Naive thymus-derived CD4-positive, alpha-beta T cell (primary cell): ENCODE measurements around the gene VAV2. TPM values are rescaled to one million over a fixed set of nuclear protein-coding genes. Genes with fewer than 3 reads are reported as not detected.
A peak's percentile ranks its signal among the peaks of the same experiment; 100 is the strongest.

ENCODE experiments used
- ATAC-seq: fragments of 150-1000 bp; cut with Tn5 transposase; 2 replicates; pipeline ENCODE4 v1.10.0; 2021; ENCODE audit warnings: mild to moderate bottlenecking, moderate library complexity
- CTCF ChIA-PET: fragments of 350-600 bp; sonication (Branson Sonifier 250); formaldehyde crosslinking; loops from one replicate; lab custom pipeline; 2021; ENCODE audit warnings: antibody characterized with exemption; lab: Charles Lee
- POLR2A ChIA-PET: fragments of 350-600 bp; sonication (Branson Sonifier 250); formaldehyde crosslinking; loops from one replicate; lab custom pipeline; 2021; ENCODE audit warnings: antibody characterized with exemption, inconsistent platforms; lab: Charles Lee
- DNase-seq, 9 donors: peaks; one replicate each; pipeline versions ENCODE4 v3.0.0 to v3.0.0-alpha.2; 2020 to 2022; ENCODE audit warnings: mixed read lengths in 1 of 9
- H3K27ac ChIP-seq: one replicate; pipeline ENCODE4 v1.7.0; 2013; ENCODE audit warnings: mild to moderate bottlenecking, low read depth, low read length, moderate library complexity
- H3K27me3 ChIP-seq, 2 donors: one replicate each; pipeline ENCODE4 v1.7.0; 2013; ENCODE audit warnings: low read length in 2 of 2, mild to moderate bottlenecking in 2 of 2, moderate library complexity in 2 of 2; ENCODE audit not compliant: control insufficient read depth in 2 of 2, insufficient read depth in 2 of 2
- H3K36me3 ChIP-seq, 3 experiments: 1 replicate in 2 of 3; 2 replicates in 1 of 3; pipeline ENCODE4 v1.7.0; 2013; ENCODE audit warnings: low read length in 3 of 3, mild to moderate bottlenecking in 3 of 3, moderate library complexity in 1 of 3; ENCODE audit not compliant: insufficient read depth in 3 of 3, control insufficient read depth in 2 of 3
- H3K4me1 ChIP-seq, 2 donors: one replicate each; pipeline ENCODE4 v1.7.0; 2013; ENCODE audit warnings: low read length in 2 of 2, mild to moderate bottlenecking in 2 of 2, moderate library complexity in 1 of 2; ENCODE audit not compliant: control insufficient read depth in 2 of 2, insufficient read depth in 2 of 2
- H3K4me3 ChIP-seq: 2 replicates; pipeline ENCODE4 v1.7.0; 2013; ENCODE audit warnings: mild to moderate bottlenecking, low read length
- H3K9me3 ChIP-seq, 3 experiments: 1 replicate in 2 of 3; 2 replicates in 1 of 3; pipeline ENCODE4 v1.7.0; 2013; ENCODE audit warnings: low read length in 3 of 3; ENCODE audit not compliant: control insufficient read depth in 2 of 3
- H3K27ac Mint-ChIP-seq, 9 donors: one replicate each; pipeline ENCODE4 v1.8.0; 2020 to 2022; ENCODE audit warnings: mixed read lengths in 9 of 9, mild to moderate bottlenecking in 8 of 9, moderate library complexity in 5 of 9, inconsistent platforms in 2 of 9
- H3K27me3 Mint-ChIP-seq, 5 donors: one replicate each; pipeline ENCODE4 v1.8.0; 2021 to 2022; ENCODE audit warnings: mixed read lengths in 5 of 5, mild to moderate bottlenecking in 1 of 5
- H3K36me3 Mint-ChIP-seq, 5 donors: one replicate each; pipeline ENCODE4 v1.8.0; 2020 to 2022; ENCODE audit warnings: mixed read lengths in 5 of 5, mild to moderate bottlenecking in 3 of 5, inconsistent platforms in 1 of 5
- H3K4me1 Mint-ChIP-seq, 7 donors: one replicate each; pipeline ENCODE4 v1.8.0; 2020 to 2022; ENCODE audit warnings: mixed read lengths in 7 of 7, mild to moderate bottlenecking in 3 of 7, inconsistent platforms in 1 of 7
- H3K4me3 Mint-ChIP-seq, 10 donors: one replicate each; pipeline ENCODE4 v1.8.0; 2020 to 2022; ENCODE audit warnings: mild to moderate bottlenecking in 10 of 10, mixed read lengths in 10 of 10, moderate library complexity in 6 of 10, inconsistent platforms in 2 of 10
- H3K9me3 Mint-ChIP-seq, 11 donors: one replicate each; pipeline ENCODE4 v1.8.0; 2020 to 2022; ENCODE audit warnings: mixed read lengths in 11 of 11, mild to moderate bottlenecking in 4 of 11, inconsistent platforms in 1 of 11, moderate library complexity in 1 of 11
- intact Hi-C, 2 donors: fragments of 100-400 bp; cut with micrococcal nuclease; formaldehyde crosslinking; loops; one replicate each; pipeline ENCODE4 v1.15.1; 2023
- polyA plus RNA-seq, 2 donors: library from polyadenylated mRNA; unstranded; fragments of 300-500 nt; fragmentation: Illumina TruSeq; gene quantifications; one replicate each; pipeline ENCODE4 v1.2.3, GENCODE V29; 2021
- total RNA-seq, 6 experiments: library from RNA in 5 of 6; stranded (reverse) in 5 of 6; gene quantifications; 1 replicate in 5 of 6; 2 replicates in 1 of 6; pipeline ENCODE4 v1.2.3 and lab custom pipeline; 2021 to 2026

Gene VAV2
- total and polyA plus RNA-seq, 7 experiments from 2014 or later = 0.18 to 14.4 (median 1.9) TPM

DNA sequence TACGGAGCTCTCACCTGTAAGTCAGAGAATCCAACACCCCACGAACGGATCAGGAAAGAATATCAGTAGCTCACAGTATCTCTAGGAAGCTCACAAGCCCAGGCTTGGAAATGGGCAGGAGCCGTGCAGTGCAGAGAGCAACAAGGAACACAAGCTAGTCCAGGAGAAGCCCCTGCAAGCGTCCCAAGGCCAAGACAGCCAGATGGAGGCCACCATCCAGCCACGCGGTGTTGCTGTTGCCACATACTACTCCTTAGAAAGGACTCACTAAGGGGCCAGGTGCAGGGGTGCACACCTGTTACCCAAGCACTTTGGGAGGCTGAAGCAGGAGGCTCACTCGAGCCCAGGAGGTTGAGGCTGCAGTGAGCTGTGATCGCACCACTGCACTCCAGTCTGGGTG is 15.4 kb upstream of the VAV2 start:
- H3K4me1 ChIP-seq = no peaks in the 10 kb centered on the region
- intact Hi-C loops = no loop called here
- H3K36me3 ChIP-seq = no peaks in the 10 kb centered on the region
- no peak overlapping the region for H3K4me3 ChIP-seq
- no peak overlapping the region for H3K4me3 Mint-ChIP-seq
- peaks cover 0 to 8% (median 0%) of the 10 kb centered on the region in 11 donors for H3K9me3 Mint-ChIP-seq
- ATAC-seq (no peak), DNase-seq (no peak)
- no peak overlapping the region for H3K27ac ChIP-seq
- ChIA-PET POLR2A (interaction anchor here (0.7 kb wide), 1 partner anchor 382 kb away, joined by 3 read pairs; no protein-coding TSS in a partner anchor), CTCF (no interaction called here)
- H3K4me1 Mint-ChIP-seq = peaks cover 0 to 4% (median 0%) of the 10 kb centered on the region in 7 donors
- no peaks in the 10 kb centered on the region for H3K9me3 ChIP-seq
- no peaks in the 10 kb centered on the region for H3K27me3 ChIP-seq
- H3K27ac Mint-ChIP-seq = peak overlapping the region in 1 of 9 donors; percentile 57
- H3K36me3 Mint-ChIP-seq = peaks cover 0 to 4% (median 0%) of the 10 kb centered on the region in 5 donors
- H3K27me3 Mint-ChIP-seq = peaks cover 0 to 16% (median 8%) of the 10 kb centered on the region in 5 donors

DNA sequence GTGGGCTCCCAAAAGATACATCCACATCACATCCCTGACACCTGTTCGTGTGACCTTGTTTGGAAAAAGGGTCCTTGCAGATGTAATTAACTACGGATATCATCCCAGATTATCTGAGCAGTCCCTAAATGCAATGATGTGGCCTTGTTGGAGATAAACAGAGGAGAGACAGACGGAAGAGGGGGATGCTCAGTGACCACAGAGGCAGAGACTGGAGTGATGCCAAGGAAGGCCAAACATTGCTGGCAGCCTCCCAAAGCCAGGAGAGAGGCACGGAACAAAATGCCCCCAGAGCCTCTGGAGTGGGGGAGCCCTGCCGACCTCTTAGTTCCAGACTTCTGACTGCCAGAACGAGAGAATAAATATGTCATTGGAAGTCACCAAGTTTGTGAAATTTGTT is 15.0 kb upstream of the VAV2 start:
- Mint-ChIP-seq H3K4me3 (no peak overlapping the region), H3K4me1 (peaks cover 0 to 4% (median 0%) of the 10 kb centered on the region in 7 donors), H3K27me3 (peaks cover 0 to 16% (median 8%) of the 10 kb centered on the region in 5 donors), H3K27ac (peak overlapping the region in 1 of 9 donors; percentile 57), H3K9me3 (peaks cover 0 to 8% (median 0%) of the 10 kb centered on the region in 11 donors), H3K36me3 (peaks cover 0 to 4% (median 0%) of the 10 kb centered on the region in 5 donors)
- Histone ChIP-seq H3K36me3 (no peaks in the 10 kb centered on the region), H3K4me3 (no peak overlapping the region), H3K4me1 (no peaks in the 10 kb centered on the region), H3K27me3 (no peaks in the 10 kb centered on the region), H3K9me3 (no peaks in the 10 kb centered on the region), H3K27ac (no peak overlapping the region)
- intact Hi-C loops = no loop called here
- ATAC-seq (no peak), DNase-seq (no peak)
- ChIA-PET CTCF (no interaction called here), POLR2A (no interaction called here)

DNA sequence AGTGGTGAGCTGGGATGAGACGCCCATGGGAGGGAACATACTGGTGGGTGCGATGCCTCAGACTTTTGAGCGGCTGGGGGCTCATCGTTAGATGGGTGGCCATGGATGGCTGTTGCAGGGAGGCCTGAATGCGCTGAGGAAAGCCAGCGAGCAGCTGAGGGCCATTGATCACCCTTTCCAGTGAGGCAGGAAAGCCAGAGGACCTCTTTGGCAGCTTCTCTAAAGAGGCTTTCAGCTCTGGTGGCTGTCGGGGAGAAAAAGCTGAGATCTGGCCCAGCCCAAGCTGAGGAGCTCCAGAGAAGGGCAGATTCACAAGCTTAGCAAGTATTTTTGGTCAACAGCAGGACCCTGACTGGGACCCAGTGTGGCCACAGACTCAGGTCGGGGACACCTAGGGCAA is 13.3 kb upstream of the VAV2 start:
- ATAC-seq (no peak), DNase-seq (no peak)
- H3K4me3 Mint-ChIP-seq = no peak overlapping the region
- H3K36me3 Mint-ChIP-seq = no peaks in the 10 kb centered on the region
- H3K4me1 Mint-ChIP-seq = peaks cover 0 to 4% (median 0%) of the 10 kb centered on the region in 7 donors
- H3K27me3 ChIP-seq = no peaks in the 10 kb centered on the region
- no peaks in the 10 kb centered on the region for H3K4me1 ChIP-seq
- intact Hi-C loops = no loop called here
- ChIA-PET CTCF (interaction anchor here (1.2 kb wide), 1 partner anchor 11 kb away, joined by 3 read pairs; no protein-coding TSS in a partner anchor), POLR2A (no interaction called here)
- H3K9me3 Mint-ChIP-seq = peaks cover 0 to 4% (median 0%) of the 10 kb centered on the region in 11 donors
- H3K27ac Mint-ChIP-seq = no peak overlapping the region
- H3K9me3 ChIP-seq = no peaks in the 10 kb centered on the region
- no peak overlapping the region for H3K4me3 ChIP-seq
- peaks cover 0 to 16% (median 8%) of the 10 kb centered on the region in 5 donors for H3K27me3 Mint-ChIP-seq
- no peak overlapping the region for H3K27ac ChIP-seq
- H3K36me3 ChIP-seq = no peaks in the 10 kb centered on the region

DNA sequence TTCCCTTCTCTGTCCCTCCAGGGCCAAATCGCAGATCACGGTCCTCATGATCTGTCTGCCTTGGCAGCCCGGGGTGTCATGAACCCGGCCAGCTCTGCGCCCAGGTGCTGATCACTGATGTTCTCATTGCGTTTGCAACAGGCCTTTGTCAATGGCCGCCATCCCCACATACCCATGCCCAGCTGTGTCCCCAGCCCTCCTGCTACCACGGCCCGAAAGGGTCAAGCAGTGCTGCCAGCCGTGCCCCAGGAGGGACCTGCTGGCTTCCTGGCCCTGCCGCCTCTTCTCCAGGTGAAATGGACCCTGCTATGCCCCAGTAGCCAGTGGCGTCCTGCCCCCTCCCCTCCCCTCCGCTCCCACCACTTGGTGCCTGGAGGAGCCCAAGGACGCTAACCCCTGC is 12.8 kb upstream of the VAV2 start:
- ATAC-seq = no peak

DNA sequence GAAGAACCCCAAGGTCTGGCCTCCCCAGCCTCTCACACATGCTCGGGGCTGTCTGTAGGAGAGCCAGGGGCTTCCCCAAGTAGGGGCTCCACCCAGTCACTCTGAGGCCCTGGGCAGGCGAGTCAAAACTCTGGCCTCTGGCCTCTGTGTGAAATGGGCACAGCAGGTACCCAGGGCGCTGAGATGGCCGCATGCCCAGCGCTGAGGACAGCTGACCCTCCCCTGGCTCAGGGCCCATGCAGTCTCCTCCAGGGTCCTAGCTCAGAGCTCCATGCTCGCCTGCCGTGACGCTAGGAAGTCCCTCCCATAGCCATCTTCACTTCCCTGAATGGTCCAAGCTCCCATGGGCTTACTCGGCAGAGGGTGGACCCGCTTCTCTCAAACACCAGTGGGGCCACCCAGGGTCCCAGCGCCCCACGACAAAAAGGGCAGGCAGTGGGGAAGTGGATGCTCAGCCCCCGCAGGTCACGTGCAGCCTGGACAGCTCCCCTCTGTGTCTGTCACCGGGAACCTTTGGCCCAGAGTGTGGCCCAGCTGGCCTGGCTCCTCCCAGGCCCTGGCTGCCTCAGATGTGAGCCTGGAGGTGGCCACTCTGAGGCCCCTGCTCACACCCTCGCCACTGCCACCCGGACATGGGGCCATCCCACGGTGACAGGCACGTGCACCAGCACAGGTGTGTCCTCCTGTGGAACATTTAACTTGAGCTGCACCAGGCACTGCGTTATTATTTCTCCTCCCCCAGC is 12.2 kb upstream of the VAV2 start:
- H3K27ac ChIP-seq = no peak overlapping the region
- DNase-seq = no peak
- ATAC-seq = no peak

More for the DNA sequence above, 12.8 kb upstream of the VAV2 start:
- DNase-seq = no peak
- no peak overlapping the region for H3K27ac ChIP-seq
- Mint-ChIP-seq H3K27ac (no peak overlapping the region), H3K36me3 (no peaks in the 10 kb centered on the region), H3K4me3 (no peak overlapping the region), H3K4me1 (peaks cover 0 to 4% (median 0%) of the 10 kb centered on the region in 7 donors), H3K9me3 (peaks cover 0 to 4% (median 0%) of the 10 kb centered on the region in 11 donors), H3K27me3 (peaks cover 0 to 16% (median 8%) of the 10 kb centered on the region in 5 donors)
- no peak overlapping the region for H3K4me3 ChIP-seq
- ChIA-PET CTCF (interaction anchor here (1.2 kb wide), 1 partner anchor 10 kb away, joined by 3 read pairs; no protein-coding TSS in a partner anchor), POLR2A (no interaction called here)
- intact Hi-C loops = no loop called here
- no peaks in the 10 kb centered on the region for H3K27me3 ChIP-seq
- no peaks in the 10 kb centered on the region for H3K36me3 ChIP-seq
- H3K9me3 ChIP-seq = no peaks in the 10 kb centered on the region
- H3K4me1 ChIP-seq = no peaks in the 10 kb centered on the region

DNA sequence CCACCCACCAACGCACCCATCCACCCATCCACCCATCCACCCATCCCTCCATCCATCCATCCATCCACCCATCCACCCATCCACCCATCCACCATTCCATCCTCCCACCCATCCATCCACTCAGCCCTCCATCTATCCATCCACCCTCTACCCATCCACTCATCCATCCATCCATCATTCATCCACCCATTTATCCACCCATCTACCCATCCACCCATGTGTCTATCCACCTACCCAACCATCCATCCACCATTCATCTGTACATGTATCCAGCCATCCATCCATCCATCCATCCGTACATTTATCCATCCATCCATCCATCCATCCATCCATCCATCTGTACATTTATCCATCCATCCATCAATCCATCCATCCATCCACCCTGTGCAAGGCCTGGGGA is 11.1 kb upstream of the VAV2 start:
- no peak for ATAC-seq
- no peaks in the 10 kb centered on the region for H3K36me3 Mint-ChIP-seq
- Histone ChIP-seq H3K4me1 (no peaks in the 10 kb centered on the region), H3K27ac (no peak overlapping the region), H3K36me3 (no peaks in the 10 kb centered on the region), H3K4me3 (no peak overlapping the region), H3K9me3 (no peaks in the 10 kb centered on the region), H3K27me3 (no peaks in the 10 kb centered on the region)
- ChIA-PET CTCF (interaction anchor here (1.1 kb wide), 1 partner anchor 9 kb away, joined by 3 read pairs; no protein-coding TSS in a partner anchor), POLR2A (no interaction called here)
- no peak overlapping the region for H3K27ac Mint-ChIP-seq
- peaks cover 0 to 4% (median 0%) of the 10 kb centered on the region in 11 donors for H3K9me3 Mint-ChIP-seq
- intact Hi-C loops = no loop called here
- peaks cover 0 to 4% (median 0%) of the 10 kb centered on the region in 7 donors for H3K4me1 Mint-ChIP-seq
- no peak overlapping the region for H3K4me3 Mint-ChIP-seq
- DNase-seq = no peak
- H3K27me3 Mint-ChIP-seq = peaks cover 0 to 16% (median 8%) of the 10 kb centered on the region in 5 donors

More for the DNA sequence above, 12.2 kb upstream of the VAV2 start:
- CTCF ChIA-PET = no interaction called here
- Mint-ChIP-seq H3K27ac (no peak overlapping the region), H3K9me3 (peaks cover 0 to 4% (median 0%) of the 10 kb centered on the region in 11 donors), H3K36me3 (no peaks in the 10 kb centered on the region), H3K27me3 (peaks cover 0 to 16% (median 8%) of the 10 kb centered on the region in 5 donors), H3K4me3 (no peak overlapping the region), H3K4me1 (peaks cover 0 to 4% (median 0%) of the 10 kb centered on the region in 7 donors)
- Histone ChIP-seq H3K9me3 (no peaks in the 10 kb centered on the region), H3K36me3 (no peaks in the 10 kb centered on the region), H3K4me1 (no peaks in the 10 kb centered on the region), H3K4me3 (no peak overlapping the region), H3K27me3 (no peaks in the 10 kb centered on the region)
- POLR2A ChIA-PET = no interaction called here
- intact Hi-C loops = no loop called here
